Tongue (tissue), 2 donors: ENCODE data around the gene BRD3. TPM values are rescaled to one million over a fixed set of nuclear protein-coding genes. Genes with fewer than 3 reads are reported as not detected.

Experiments used
- DNase-seq: peaks from one replicate; pipeline ENCODE4 v3.0.0-alpha.2; 2015
- total RNA-seq: library from RNA; depleted of rRNA; stranded (reverse); fragments of >200 nt; gene quantifications from one replicate; pipeline ENCODE4 v1.2.3, GENCODE V29; 2014

BRD3 gene
- total RNA-seq, 1 donor from 2014 or later: 34.8 TPM

GRCh38 chr9:134066526-134066912 is 1.3 kb downstream of the BRD3 start:
- DNase-seq: peak; percentile 56

- no peak for DNase-seq
Measured at GRCh38 chr9:134065612-134066419, 2.0 kb downstream of the BRD3 start.

- DNase-seq: no peak
Measured at GRCh38 chr9:134064711-134065110, 3.1 kb downstream of the BRD3 start.

- no peak for DNase-seq
Measured at GRCh38 chr9:134063571-134064450, 4.0 kb downstream of the BRD3 start.

GRCh38 chr9:134063088-134063570 is 4.7 kb downstream of the BRD3 start:
- DNase-seq: no peak

- DNase-seq: no peak
Measured at GRCh38 chr9:134062461-134063087, 5.3 kb downstream of the BRD3 start.

- DNase-seq: peak; percentile 94
Measured at GRCh38 chr9:134061688-134062371, 6.0 kb downstream of the BRD3 start.

- DNase-seq: no peak
Measured at GRCh38 chr9:134061019-134061687, 6.7 kb downstream of the BRD3 start.

- no peak for DNase-seq
Measured at GRCh38 chr9:134060546-134060945, 7.3 kb downstream of the BRD3 start.

GRCh38 chr9:134059661-134060395 is 8.0 kb downstream of the BRD3 start:
- no peak for DNase-seq

- DNase-seq: no peak
Measured at GRCh38 chr9:134059188-134059641, 8.6 kb downstream of the BRD3 start.

GRCh38 chr9:134058716-134059115 is 9.1 kb downstream of the BRD3 start:
- no peak for DNase-seq

- DNase-seq: no peak
Measured at GRCh38 chr9:134057751-134058701, 9.8 kb downstream of the BRD3 start.

- no peak for DNase-seq
Measured at GRCh38 chr9:134057307-134057657, 10.5 kb downstream of the BRD3 start.

GRCh38 chr9:134056483-134057306 is 11.1 kb downstream of the BRD3 start:
- no peak for DNase-seq

- DNase-seq: peak; percentile 89
Measured at GRCh38 chr9:134055981-134056461, 11.8 kb downstream of the BRD3 start.

GRCh38 chr9:134054891-134055811 is 12.7 kb downstream of the BRD3 start:
- DNase-seq: no peak
